Natural killer cell (primary cell): ENCODE data around the gene XRCC5. TPM values are rescaled to one million over a fixed set of nuclear protein-coding genes. Genes with fewer than 3 reads are reported as not detected.

Experiments
- ATAC-seq, 3 donors: fragments of 150-1000 bp in 2 of 3; fragments of 200-7000 bp in 1 of 3; cut with Tn5 transposase; 1 replicate in 1 of 3; 2 replicates in 2 of 3; pipeline ENCODE4 v1.10.0; 2021; ENCODE audit warnings: mild to moderate bottlenecking in 2 of 3, moderate library complexity in 2 of 3
- DNase-seq, 2 donors: peaks; one replicate each; pipeline versions ENCODE4 v3.0.0 to v3.0.0-alpha.2; 2013 to 2021; ENCODE audit warnings: mixed read lengths in 1 of 2
- H3K27ac ChIP-seq: one replicate; pipeline ENCODE4 v1.5.1; 2013; ENCODE audit warnings: mild to moderate bottlenecking, low read length
- H3K27me3 ChIP-seq: one replicate; pipeline ENCODE4 v1.6.1; 2013; ENCODE audit warnings: low read length; ENCODE audit not compliant: control insufficient read depth, insufficient read depth
- H3K36me3 ChIP-seq: one replicate; pipeline ENCODE4 v1.6.1; 2013; ENCODE audit warnings: low read length; ENCODE audit not compliant: control insufficient read depth, insufficient read depth
- H3K4me1 ChIP-seq: one replicate; pipeline ENCODE4 v1.6.1; 2013; ENCODE audit warnings: low read length; ENCODE audit not compliant: control insufficient read depth, insufficient read depth
- H3K4me3 ChIP-seq: one replicate; pipeline ENCODE4 v1.5.1; 2013; ENCODE audit warnings: low read length
- H3K9me3 ChIP-seq: one replicate; pipeline ENCODE4 v1.6.1; 2013; ENCODE audit warnings: low read length; ENCODE audit not compliant: control insufficient read depth, insufficient read depth
- H3K27ac Mint-ChIP-seq, 2 donors: one replicate each; pipeline ENCODE4 v1.8.0; 2022; ENCODE audit warnings: mild to moderate bottlenecking in 2 of 2, mixed read lengths in 2 of 2, moderate library complexity in 1 of 2
- H3K27me3 Mint-ChIP-seq, 2 donors: one replicate each; pipeline ENCODE4 v1.8.0; 2022; ENCODE audit warnings: low read depth in 2 of 2, mixed read lengths in 2 of 2
- H3K36me3 Mint-ChIP-seq: one replicate; pipeline ENCODE4 v1.8.0; 2022; ENCODE audit warnings: mixed read lengths
- H3K4me1 Mint-ChIP-seq, 2 donors: one replicate each; pipeline ENCODE4 v1.8.0; 2022; ENCODE audit warnings: mixed read lengths in 2 of 2
- H3K4me3 Mint-ChIP-seq: one replicate; pipeline ENCODE4 v1.8.0; 2022; ENCODE audit warnings: mild to moderate bottlenecking, moderate library complexity, mixed read lengths
- H3K9me3 Mint-ChIP-seq, 2 donors: one replicate each; pipeline ENCODE4 v1.8.0; 2022; ENCODE audit warnings: mixed read lengths in 2 of 2
- CTCF ChIP-seq: fragments of 200-600 bp; IDR thresholded peaks from one replicate; pipeline ENCODE4 v1.8.0; 2022; ENCODE audit warnings: antibody characterized with exemption
- WGBS: methylation state at CpG from one replicate; pipeline ENCODE4 v1.1.7; 2013; ENCODE audit warnings: missing lambda C conversion rate; ENCODE audit not compliant: insufficient coverage; 5-methylcytosine and 5-hydroxymethylcytosine counted together
- intact Hi-C: fragments of 100-400 bp; cut with micrococcal nuclease; formaldehyde crosslinking; loops from one replicate; pipeline ENCODE4 v1.14.2; 2022
- total RNA-seq, 4 donors: library from RNA; stranded (reverse); fragments of 120-200 nt in 1 of 4; gene quantifications; one replicate each; pipeline versions ENCODE4 v1.2.3 to v1.2.4, GENCODE V29; 2013 to 2022

XRCC5 gene
- total RNA-seq, 3 donors from 2014 or later (not counting 1 experiment from before 2014, with no cell fraction given) = 188 to 220 (median 201) TPM

- Mint-ChIP-seq H3K4me1 (peaks cover 35 to 45% of the 10 kb centered on the region in 2 donors), H3K27me3 (no peaks in the 10 kb centered on the region), H3K9me3 (no peaks in the 10 kb centered on the region), H3K27ac (no peak overlapping the region), H3K4me3 (no peak overlapping the region), H3K36me3 (peaks cover 7% of the 10 kb centered on the region)
- Histone ChIP-seq H3K9me3 (no peaks in the 10 kb centered on the region), H3K36me3 (no peaks in the 10 kb centered on the region), H3K4me3 (no peak overlapping the region), H3K27me3 (no peaks in the 10 kb centered on the region), H3K4me1 (peaks cover 30% of the 10 kb centered on the region), H3K27ac (no peak overlapping the region)
- peak in 1 of 2 donors; percentile 37 for DNase-seq
- peak in 2 of 3 donors; percentile 39 to 54 for ATAC-seq
- intact Hi-C loops = loop anchor here (2.0 kb wide), 1 partner anchor 182 kb away; no protein-coding TSS in a partner anchor
- TF ChIP-seq CTCF = no peak
- WGBS = 39% methylated on average over 4 of the region's 4 CpGs
These were observed 113.7 kb downstream of the XRCC5 start for GRCh38 chr2:216222650-216223352.

GRCh38 chr2:216224388-216224787 is 115.2 kb downstream of the XRCC5 start:
- Mint-ChIP-seq H3K27ac (no peak overlapping the region), H3K36me3 (no peaks in the 10 kb centered on the region), H3K4me1 (peaks cover 20 to 33% of the 10 kb centered on the region in 2 donors), H3K27me3 (no peaks in the 10 kb centered on the region), H3K9me3 (no peaks in the 10 kb centered on the region), H3K4me3 (no peak overlapping the region)
- no peak for ATAC-seq
- WGBS = 95% methylated on average over 1 of the region's 1 CpG
- Histone ChIP-seq H3K36me3 (no peaks in the 10 kb centered on the region), H3K9me3 (no peaks in the 10 kb centered on the region), H3K27me3 (no peaks in the 10 kb centered on the region), H3K27ac (no peak overlapping the region), H3K4me3 (no peak overlapping the region), H3K4me1 (peaks cover 30% of the 10 kb centered on the region)
- intact Hi-C loops = no loop called here
- no peak for DNase-seq
- no peak for TF ChIP-seq CTCF

GRCh38 chr2:216229277-216229914 is 120.2 kb downstream of the XRCC5 start:
- Histone ChIP-seq H3K4me1 (peaks cover 5% of the 10 kb centered on the region), H3K4me3 (no peak overlapping the region), H3K36me3 (no peaks in the 10 kb centered on the region), H3K27me3 (no peaks in the 10 kb centered on the region), H3K9me3 (peaks cover 14% of the 10 kb centered on the region), H3K27ac (no peak overlapping the region)
- Mint-ChIP-seq H3K27ac (no peak overlapping the region), H3K9me3 (peaks cover 2 to 3% of the 10 kb centered on the region in 2 donors), H3K36me3 (peaks cover 36% of the 10 kb centered on the region), H3K4me1 (peaks cover 7 to 13% of the 10 kb centered on the region in 2 donors), H3K27me3 (no peaks in the 10 kb centered on the region), H3K4me3 (no peak overlapping the region)
- ATAC-seq = no peak
- no peak for DNase-seq
- 98% methylated on average over 4 of the region's 5 CpGs for WGBS
- intact Hi-C loops = no loop called here
- no peak for TF ChIP-seq CTCF
